Neural cell (in vitro differentiated cells): ENCODE data around the gene IQCK. TPM values are rescaled to one million over a fixed set of nuclear protein-coding genes. Genes with fewer than 3 reads are reported as not detected.

Source experiments
- H2AFZ ChIP-seq: fragments of 200-600, 300-800 bp; sonication (generic), shearing (Covaris generic); 2 replicates; pipeline ENCODE4 v1.6.0; 2014; ENCODE audit warnings: low read depth, mild to moderate bottlenecking, antibody characterized with exemption, low read length, moderate library complexity
- H3F3A ChIP-seq: fragments of 200-600 bp; shearing (Covaris generic); 2 replicates; pipeline ENCODE4 v1.6.1; 2016; ENCODE audit warnings: mild to moderate bottlenecking, moderate library complexity, mixed read lengths, antibody characterized with exemption, low read length; ENCODE audit not compliant: insufficient read depth, poor library complexity, severe bottlenecking
- H3K27ac ChIP-seq: fragments of 200-600, 300-800 bp; sonication (generic), shearing (Covaris generic); 2 replicates; pipeline ENCODE4 v1.5.1; 2014; ENCODE audit warnings: mild to moderate bottlenecking, low read length, moderate library complexity
- H3K27me3 ChIP-seq: fragments of 300-800, 200-600 bp; sonication (generic), shearing (Covaris generic); 2 replicates; pipeline ENCODE4 v1.6.0; 2014; ENCODE audit warnings: mild to moderate bottlenecking, low read depth, low read length, moderate library complexity; ENCODE audit not compliant: insufficient read depth
- H3K36me3 ChIP-seq: fragments of 300-800, 200-600 bp; sonication (generic), shearing (Covaris generic); 2 replicates; pipeline ENCODE4 v1.5.1; 2014; ENCODE audit warnings: mild to moderate bottlenecking, antibody characterized with exemption, low read length, moderate library complexity; ENCODE audit not compliant: insufficient read depth
- H3K4me2 ChIP-seq: fragments of 300-800, 200-600 bp; sonication (generic), shearing (Covaris generic); 2 replicates; pipeline ENCODE4 v1.6.0; 2014; ENCODE audit warnings: mild to moderate bottlenecking, low read length
- H3K4me3 ChIP-seq: fragments of 300-800, 200-600 bp; sonication (generic), shearing (Covaris generic); 2 replicates; pipeline ENCODE4 v1.5.1; 2014; ENCODE audit warnings: mild to moderate bottlenecking, low read length, moderate library complexity
- H3K79me2 ChIP-seq: fragments of 200-600 bp; shearing (Covaris generic); replicated peaks from 2 replicates; pipeline ENCODE4 v1.6.0; 2014; ENCODE audit warnings: mild to moderate bottlenecking, low read length, moderate library complexity; ENCODE audit not compliant: insufficient read depth
- H3K9ac ChIP-seq: fragments of 300-800, 200-600 bp; sonication (generic), shearing (Covaris generic); 2 replicates; pipeline ENCODE4 v1.6.1; 2016; ENCODE audit warnings: mild to moderate bottlenecking, low read length, mixed read lengths
- H3K9me2 ChIP-seq: fragments of 200-600 bp; shearing (Covaris generic); 2 replicates; pipeline ENCODE4 v1.6.1; 2016; ENCODE audit warnings: mild to moderate bottlenecking, low read length, mixed read lengths; ENCODE audit not compliant: insufficient read depth
- H3K9me3 ChIP-seq: fragments of 200-600, 300-800 bp; sonication (generic), shearing (Covaris generic); 2 replicates; pipeline ENCODE4 v1.6.1; 2016; ENCODE audit warnings: mild to moderate bottlenecking, mixed run types, low read length, moderate library complexity, mixed read lengths
- H4K20me1 ChIP-seq: fragments of 200-600 bp; shearing (Covaris generic); 2 replicates; pipeline ENCODE4 v1.6.1; 2016; ENCODE audit warnings: mild to moderate bottlenecking, mixed run types; ENCODE audit not compliant: insufficient read depth
- EP300 ChIP-seq: fragments of 450-650 bp; conservative IDR thresholded peaks from 2 replicates; pipeline ENCODE4 v1.6.1; 2014; ENCODE audit warnings: antibody characterized with exemption, mild to moderate bottlenecking, moderate library complexity; ENCODE audit not compliant: poor library complexity, severe bottlenecking
- EZH2 ChIP-seq: fragments of 200-600, 300-800 bp; shearing (Covaris generic), sonication (generic); IDR thresholded peaks from 2 replicates; pipeline ENCODE4 v1.6.1; 2014; ENCODE audit warnings: antibody characterized with exemption, low read length, borderline replicate concordance, mild to moderate bottlenecking; ENCODE audit not compliant: insufficient read depth, poor library complexity, severe bottlenecking
- MXI1 ChIP-seq: fragments of 450-650 bp; conservative IDR thresholded peaks from 2 replicates; pipeline ENCODE4 v1.6.1; 2014; ENCODE audit warnings: antibody characterized with exemption, mild to moderate bottlenecking; ENCODE audit not compliant: poor library complexity, severe bottlenecking
- POLR2AphosphoS5 ChIP-seq: IDR thresholded peaks from 2 replicates; pipeline ENCODE4 v1.6.1; 2012
- RAD21 ChIP-seq: fragments of 450-650 bp; conservative IDR thresholded peaks from 2 replicates; pipeline ENCODE4 v1.6.1; 2014; ENCODE audit warnings: antibody characterized with exemption, mild to moderate bottlenecking, moderate library complexity
- SMC3 ChIP-seq: fragments of 450-650 bp; conservative IDR thresholded peaks from 2 replicates; pipeline ENCODE4 v1.6.1; 2014; ENCODE audit warnings: antibody characterized with exemption, mild to moderate bottlenecking, moderate library complexity; ENCODE audit not compliant: poor library complexity
- TAF1 ChIP-seq: IDR thresholded peaks from 2 replicates; pipeline ENCODE4 v1.6.1; 2012; ENCODE audit warnings: low read depth
- polyA plus RNA-seq: library from polyadenylated mRNA; depleted of rRNA; stranded (reverse); fragments of >200 nt; gene quantifications from 2 replicates; pipeline ENCODE4 v1.2.3, GENCODE V29; 2014
- TF ChIP-seq, protein P1 (sequence below): fragments of 450-650 bp; IDR thresholded peaks from 2 replicates; pipeline ENCODE4 v1.5.1; 2014; ENCODE audit warnings: antibody characterized with exemption, mild to moderate bottlenecking, moderate library complexity; ENCODE audit not compliant: poor library complexity, severe bottlenecking
- TF ChIP-seq, protein P2 (sequence below): IDR thresholded peaks from 2 replicates; pipeline ENCODE4 v1.6.1; 2012; ENCODE audit warnings: borderline replicate concordance

IQCK gene
- polyA plus RNA-seq, 1 donor from 2014 or later: 10.2 TPM

DNA sequence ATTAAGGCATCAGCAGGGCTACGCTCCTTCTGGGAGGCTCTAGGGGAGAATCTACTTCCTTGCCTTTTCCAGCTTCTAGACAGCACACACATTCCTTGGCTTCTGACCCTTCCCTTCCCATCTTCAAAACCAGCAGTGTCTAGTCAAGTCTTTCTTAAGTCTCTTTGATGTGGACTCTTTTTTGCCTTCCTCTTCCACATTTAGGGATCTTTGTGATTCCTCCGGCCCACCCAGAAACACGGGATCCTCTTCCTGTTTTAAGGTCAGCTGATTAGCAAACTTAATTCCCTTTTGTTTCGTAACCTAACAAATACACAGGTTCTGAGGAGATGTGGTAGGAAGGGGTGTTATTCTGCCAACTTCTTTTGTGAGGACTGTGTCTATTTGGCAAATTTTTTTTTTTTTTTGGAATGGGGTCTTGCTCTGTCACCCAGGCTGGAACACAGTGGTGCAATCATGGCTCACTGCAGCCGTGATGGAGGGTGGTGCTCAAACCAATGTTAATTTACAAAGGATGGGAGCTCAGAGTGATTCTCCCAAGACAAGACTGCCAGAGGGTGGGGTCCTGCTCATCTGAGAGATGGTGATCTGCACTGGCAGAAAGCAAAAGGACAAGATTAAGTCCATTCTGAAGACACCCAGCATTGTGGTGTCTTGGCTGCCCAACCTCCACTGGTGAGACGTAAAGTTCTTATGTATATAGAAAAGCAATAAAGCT lies 14.7 kb upstream of the IQCK start:
- Histone ChIP-seq H3K4me2 (no peak overlapping the region), H3K27me3 (no peaks in the 10 kb centered on the region), H3K36me3 (peaks cover 7% of the 10 kb centered on the region), H4K20me1 (no peaks in the 10 kb centered on the region), H3K9me2 (no peaks in the 10 kb centered on the region), H3K79me2 (no peaks in the 10 kb centered on the region), H3K4me3 (no peak overlapping the region), H3K9me3 (no peaks in the 10 kb centered on the region), H3K27ac (no peak overlapping the region), H3K9ac (no peak overlapping the region), H3F3A (no peaks in the 10 kb centered on the region), H2AFZ (no peak overlapping the region)
- TF ChIP-seq SMC3 (no peak), POLR2AphosphoS5 (no peak), TAF1 (no peak), RAD21 (no peak), EZH2 (no peak), MXI1 (no peak), EP300 (no peak)
- TF ChIP-seq, protein P1, sequence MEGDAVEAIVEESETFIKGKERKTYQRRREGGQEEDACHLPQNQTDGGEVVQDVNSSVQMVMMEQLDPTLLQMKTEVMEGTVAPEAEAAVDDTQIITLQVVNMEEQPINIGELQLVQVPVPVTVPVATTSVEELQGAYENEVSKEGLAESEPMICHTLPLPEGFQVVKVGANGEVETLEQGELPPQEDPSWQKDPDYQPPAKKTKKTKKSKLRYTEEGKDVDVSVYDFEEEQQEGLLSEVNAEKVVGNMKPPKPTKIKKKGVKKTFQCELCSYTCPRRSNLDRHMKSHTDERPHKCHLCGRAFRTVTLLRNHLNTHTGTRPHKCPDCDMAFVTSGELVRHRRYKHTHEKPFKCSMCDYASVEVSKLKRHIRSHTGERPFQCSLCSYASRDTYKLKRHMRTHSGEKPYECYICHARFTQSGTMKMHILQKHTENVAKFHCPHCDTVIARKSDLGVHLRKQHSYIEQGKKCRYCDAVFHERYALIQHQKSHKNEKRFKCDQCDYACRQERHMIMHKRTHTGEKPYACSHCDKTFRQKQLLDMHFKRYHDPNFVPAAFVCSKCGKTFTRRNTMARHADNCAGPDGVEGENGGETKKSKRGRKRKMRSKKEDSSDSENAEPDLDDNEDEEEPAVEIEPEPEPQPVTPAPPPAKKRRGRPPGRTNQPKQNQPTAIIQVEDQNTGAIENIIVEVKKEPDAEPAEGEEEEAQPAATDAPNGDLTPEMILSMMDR: no peak
- TF ChIP-seq, protein P2, sequence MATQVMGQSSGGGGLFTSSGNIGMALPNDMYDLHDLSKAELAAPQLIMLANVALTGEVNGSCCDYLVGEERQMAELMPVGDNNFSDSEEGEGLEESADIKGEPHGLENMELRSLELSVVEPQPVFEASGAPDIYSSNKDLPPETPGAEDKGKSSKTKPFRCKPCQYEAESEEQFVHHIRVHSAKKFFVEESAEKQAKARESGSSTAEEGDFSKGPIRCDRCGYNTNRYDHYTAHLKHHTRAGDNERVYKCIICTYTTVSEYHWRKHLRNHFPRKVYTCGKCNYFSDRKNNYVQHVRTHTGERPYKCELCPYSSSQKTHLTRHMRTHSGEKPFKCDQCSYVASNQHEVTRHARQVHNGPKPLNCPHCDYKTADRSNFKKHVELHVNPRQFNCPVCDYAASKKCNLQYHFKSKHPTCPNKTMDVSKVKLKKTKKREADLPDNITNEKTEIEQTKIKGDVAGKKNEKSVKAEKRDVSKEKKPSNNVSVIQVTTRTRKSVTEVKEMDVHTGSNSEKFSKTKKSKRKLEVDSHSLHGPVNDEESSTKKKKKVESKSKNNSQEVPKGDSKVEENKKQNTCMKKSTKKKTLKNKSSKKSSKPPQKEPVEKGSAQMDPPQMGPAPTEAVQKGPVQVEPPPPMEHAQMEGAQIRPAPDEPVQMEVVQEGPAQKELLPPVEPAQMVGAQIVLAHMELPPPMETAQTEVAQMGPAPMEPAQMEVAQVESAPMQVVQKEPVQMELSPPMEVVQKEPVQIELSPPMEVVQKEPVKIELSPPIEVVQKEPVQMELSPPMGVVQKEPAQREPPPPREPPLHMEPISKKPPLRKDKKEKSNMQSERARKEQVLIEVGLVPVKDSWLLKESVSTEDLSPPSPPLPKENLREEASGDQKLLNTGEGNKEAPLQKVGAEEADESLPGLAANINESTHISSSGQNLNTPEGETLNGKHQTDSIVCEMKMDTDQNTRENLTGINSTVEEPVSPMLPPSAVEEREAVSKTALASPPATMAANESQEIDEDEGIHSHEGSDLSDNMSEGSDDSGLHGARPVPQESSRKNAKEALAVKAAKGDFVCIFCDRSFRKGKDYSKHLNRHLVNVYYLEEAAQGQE: no peak

DNA sequence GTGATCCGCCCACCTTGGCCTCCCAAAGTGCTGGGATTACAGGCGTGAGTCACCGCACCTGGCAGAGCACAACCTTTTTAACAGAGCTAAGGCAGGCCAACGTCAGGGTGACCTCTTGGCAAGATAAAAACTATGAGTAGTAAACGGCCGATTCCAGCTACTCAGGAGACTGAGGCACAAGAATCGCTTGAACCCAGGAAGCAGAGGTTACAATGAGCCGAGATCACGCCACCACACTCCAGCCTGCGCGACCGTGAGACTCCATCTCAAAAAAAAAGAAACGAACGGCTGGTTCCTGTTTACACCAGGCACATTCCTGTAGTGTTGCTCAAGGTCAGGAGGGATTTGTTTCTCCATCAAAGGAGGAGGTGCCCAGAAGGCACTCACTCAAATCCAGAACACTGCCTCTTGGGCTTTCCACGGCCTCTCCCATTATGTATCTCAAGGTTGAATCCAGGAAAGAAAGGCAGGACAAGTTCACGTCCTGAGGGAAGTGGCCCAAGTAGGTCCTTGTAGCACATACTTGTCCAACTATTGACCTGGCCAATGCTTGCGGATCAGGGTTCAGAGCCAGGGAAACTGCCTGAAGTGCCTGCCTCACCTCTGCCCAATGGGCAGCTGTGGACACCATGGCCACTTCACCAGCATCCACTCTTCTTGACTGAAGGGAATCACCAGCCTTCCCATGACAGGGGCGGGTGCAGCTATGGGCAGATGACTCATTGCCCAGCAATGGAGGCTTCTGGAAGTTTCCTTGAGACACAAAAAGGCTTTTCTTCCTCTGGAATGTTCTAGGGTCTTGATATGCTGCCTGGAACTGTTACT lies 13.5 kb upstream of the IQCK start:
- Histone ChIP-seq H3F3A (no peaks in the 10 kb centered on the region), H3K9me2 (no peaks in the 10 kb centered on the region), H3K79me2 (no peaks in the 10 kb centered on the region), H4K20me1 (no peaks in the 10 kb centered on the region), H3K4me3 (no peak overlapping the region), H3K27me3 (no peaks in the 10 kb centered on the region), H3K36me3 (peaks cover 7% of the 10 kb centered on the region), H2AFZ (no peak overlapping the region), H3K9me3 (no peaks in the 10 kb centered on the region), H3K9ac (no peak overlapping the region), H3K4me2 (no peak overlapping the region), H3K27ac (no peak overlapping the region)
- TF ChIP-seq RAD21 (no peak), SMC3 (no peak), TAF1 (no peak), POLR2AphosphoS5 (no peak), EP300 (no peak)
- TF ChIP-seq, protein P1: no peak
